ENCODE results near the gene TBC1D22B.
A peak's percentile ranks its signal among the peaks of the same experiment; 100 is the strongest.

GRCh38 chr6:37283671-37284151 is 26.1 kb downstream of the TBC1D22B start:
- TF ChIP-seq POLR2A (IDR thresholded peaks at IDR 0.05) (no peak), CTCF (IDR thresholded peaks at IDR 0.05) (no peak), EP300 (IDR thresholded peaks at IDR 0.05) (peak in 1 of 4 donors; percentile 40), POLR2AphosphoS5 (IDR thresholded peaks at IDR 0.05) (peak in 2 of 4 donors; percentile 31 to 71)
